ENCODE data around the gene KIFBP. TPM values are rescaled to one million over a fixed set of nuclear protein-coding genes. Genes with fewer than 3 reads are reported as not detected.

KIFBP gene
- total RNA-seq, 1 donor from 2014 or later = 43.2 TPM

DNA sequence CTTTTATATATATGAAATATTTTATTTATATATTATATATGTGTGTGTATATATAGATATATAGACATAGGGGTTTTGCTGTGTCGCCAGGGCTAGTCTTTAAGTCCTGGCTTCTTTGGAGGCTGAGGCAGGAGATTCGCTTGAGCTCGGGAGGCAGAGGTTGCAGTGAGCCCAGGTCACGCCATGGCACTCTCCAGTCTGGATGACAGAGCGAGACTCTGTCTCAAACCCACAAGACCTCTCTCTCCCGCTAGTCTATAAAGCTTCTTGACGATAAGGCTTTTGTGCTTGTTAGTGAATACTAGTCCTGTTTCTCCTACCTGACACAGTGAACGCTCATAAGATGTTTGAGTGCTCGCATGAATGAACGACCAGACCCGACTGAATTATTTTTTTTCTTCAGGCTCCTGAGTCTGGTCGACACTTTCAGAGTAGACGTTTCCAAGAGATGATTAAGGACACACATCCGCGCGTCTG lies 33.2 kb upstream of the KIFBP start:
- Mint-ChIP-seq H3K36me3 (ENCODE audit: low read depth) (peaks cover 5% of the 10 kb centered on the region), H3K9me3 (ENCODE audit: low read depth) (no peaks in the 10 kb centered on the region), H3K4me1 (ENCODE audit: low read depth) (peaks cover 29% of the 10 kb centered on the region), H3K27ac (ENCODE audit: unreplicated experiment) (peak overlapping the region; percentile 98), H3K27me3 (ENCODE audit: low read depth) (no peaks in the 10 kb centered on the region), H3K4me3 (ENCODE audit: unreplicated experiment) (peak overlapping the region; percentile 92)
- TF ChIP-seq, protein P1, sequence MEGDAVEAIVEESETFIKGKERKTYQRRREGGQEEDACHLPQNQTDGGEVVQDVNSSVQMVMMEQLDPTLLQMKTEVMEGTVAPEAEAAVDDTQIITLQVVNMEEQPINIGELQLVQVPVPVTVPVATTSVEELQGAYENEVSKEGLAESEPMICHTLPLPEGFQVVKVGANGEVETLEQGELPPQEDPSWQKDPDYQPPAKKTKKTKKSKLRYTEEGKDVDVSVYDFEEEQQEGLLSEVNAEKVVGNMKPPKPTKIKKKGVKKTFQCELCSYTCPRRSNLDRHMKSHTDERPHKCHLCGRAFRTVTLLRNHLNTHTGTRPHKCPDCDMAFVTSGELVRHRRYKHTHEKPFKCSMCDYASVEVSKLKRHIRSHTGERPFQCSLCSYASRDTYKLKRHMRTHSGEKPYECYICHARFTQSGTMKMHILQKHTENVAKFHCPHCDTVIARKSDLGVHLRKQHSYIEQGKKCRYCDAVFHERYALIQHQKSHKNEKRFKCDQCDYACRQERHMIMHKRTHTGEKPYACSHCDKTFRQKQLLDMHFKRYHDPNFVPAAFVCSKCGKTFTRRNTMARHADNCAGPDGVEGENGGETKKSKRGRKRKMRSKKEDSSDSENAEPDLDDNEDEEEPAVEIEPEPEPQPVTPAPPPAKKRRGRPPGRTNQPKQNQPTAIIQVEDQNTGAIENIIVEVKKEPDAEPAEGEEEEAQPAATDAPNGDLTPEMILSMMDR (IDR thresholded peaks at IDR 0.05) = no peak
- DNase-seq (ENCODE audit: low spot score) = no peak

DNA sequence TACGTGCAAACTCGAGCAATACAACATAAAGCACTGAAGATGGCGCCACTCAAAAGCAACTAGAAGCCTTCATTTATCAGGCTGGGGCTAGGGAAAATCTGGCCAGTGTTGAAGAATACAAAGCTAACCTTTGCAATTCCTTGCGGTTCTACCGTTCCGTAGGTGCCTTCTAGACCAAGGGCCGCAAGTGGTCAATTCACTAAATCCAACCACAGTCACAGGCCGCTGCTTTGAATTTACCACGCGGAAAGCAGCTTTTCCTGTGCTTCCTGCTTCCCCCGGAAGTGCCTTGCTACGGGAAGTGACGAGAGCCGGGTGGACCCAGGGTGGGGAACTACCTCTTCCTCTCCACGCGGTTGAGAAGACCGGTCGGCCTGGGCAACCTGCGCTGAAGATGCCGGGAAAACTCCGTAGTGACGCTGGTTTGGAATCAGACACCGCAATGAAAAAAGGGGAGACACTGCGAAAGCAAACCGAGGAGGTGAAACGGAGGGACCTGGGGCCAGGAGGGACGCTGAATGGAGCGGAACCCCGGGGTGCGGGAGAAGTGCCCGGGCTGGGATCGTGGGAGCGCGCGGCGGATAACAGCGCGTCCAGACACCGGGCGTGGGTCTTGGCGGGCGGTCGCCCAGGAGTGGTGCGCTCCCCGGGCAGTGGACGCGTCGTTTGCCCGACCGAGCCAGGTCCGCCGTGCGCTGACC lies 32.6 kb upstream of the KIFBP start, which contains the start of gene DDX21:
DDX21 (plus strand) TSS at position 339 of the 701 bp plus-strand sequence; CDS start at position 395, 56 bp downstream.
- Mint-ChIP-seq H3K27me3 (ENCODE audit: low read depth) (no peaks in the 10 kb centered on the region), H3K4me3 (ENCODE audit: unreplicated experiment) (peak within 1 kb of the TSS; percentile 92), H3K27ac (ENCODE audit: unreplicated experiment) (peak within 1 kb of the TSS; percentile 98), H3K36me3 (ENCODE audit: low read depth) (peaks cover 5% of the 10 kb centered on the region), H3K4me1 (ENCODE audit: low read depth) (peaks cover 29% of the 10 kb centered on the region), H3K9me3 (ENCODE audit: low read depth) (no peaks in the 10 kb centered on the region)
- DNase-seq (ENCODE audit: low spot score) = peak; percentile 94
- TF ChIP-seq, protein P1 (IDR thresholded peaks at IDR 0.05) = peak; percentile 91

DNA sequence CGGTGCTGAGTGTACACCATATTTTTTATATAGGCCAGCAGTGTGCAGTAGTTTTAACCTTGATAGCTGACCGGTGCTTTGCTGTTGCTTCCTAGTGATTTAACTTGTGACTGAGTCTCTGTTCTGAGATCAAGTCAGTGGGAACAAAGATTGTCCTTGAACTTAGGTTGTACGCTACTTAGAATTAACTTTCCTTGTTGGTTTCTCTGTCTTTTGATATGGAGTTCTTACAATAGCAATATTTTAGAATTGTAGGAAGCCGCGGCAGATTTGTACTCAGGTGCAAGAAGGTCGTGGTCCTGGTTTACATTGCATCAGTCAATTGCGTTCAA lies 31.4 kb upstream of the KIFBP start:
- Mint-ChIP-seq H3K27ac (ENCODE audit: unreplicated experiment) (peak overlapping the region; percentile 98), H3K27me3 (ENCODE audit: low read depth) (no peaks in the 10 kb centered on the region), H3K4me3 (ENCODE audit: unreplicated experiment) (peak overlapping the region; percentile 92), H3K36me3 (ENCODE audit: low read depth) (peaks cover 9% of the 10 kb centered on the region), H3K9me3 (ENCODE audit: low read depth) (no peaks in the 10 kb centered on the region), H3K4me1 (ENCODE audit: low read depth) (peaks cover 29% of the 10 kb centered on the region)
- DNase-seq (ENCODE audit: low spot score) = no peak
- TF ChIP-seq, protein P1 (IDR thresholded peaks at IDR 0.05) = no peak

DNA sequence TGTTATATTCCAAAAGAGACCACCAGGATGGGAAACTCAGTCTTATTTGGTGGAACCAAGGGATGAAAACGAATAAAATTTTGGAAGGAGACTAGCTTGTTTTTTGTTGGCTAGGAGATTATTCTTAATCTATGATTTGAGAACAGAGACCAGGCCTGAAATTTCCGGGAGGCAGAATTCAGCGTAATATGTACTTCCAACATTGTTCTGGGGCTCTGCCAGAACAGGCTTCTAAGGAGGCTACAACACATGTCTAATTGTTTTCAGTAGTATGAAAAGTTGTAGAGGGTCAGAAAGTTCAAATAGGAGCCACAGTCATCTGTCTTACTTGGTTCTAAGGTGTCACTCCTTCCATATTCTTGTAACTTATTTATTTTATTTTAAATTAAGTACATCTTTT lies 30.9 kb upstream of the KIFBP start:
- H3K4me3 Mint-ChIP-seq (ENCODE audit: unreplicated experiment) = peak overlapping the region; percentile 92
- TF ChIP-seq, protein P1 (IDR thresholded peaks at IDR 0.05) = peak; percentile 33
- no peak for DNase-seq (ENCODE audit: low spot score)
- no peaks in the 10 kb centered on the region for H3K27me3 Mint-ChIP-seq (ENCODE audit: low read depth)
- H3K36me3 Mint-ChIP-seq (ENCODE audit: low read depth) = peaks cover 11% of the 10 kb centered on the region
- H3K9me3 Mint-ChIP-seq (ENCODE audit: low read depth) = no peaks in the 10 kb centered on the region
- peaks cover 29% of the 10 kb centered on the region for H3K4me1 Mint-ChIP-seq (ENCODE audit: low read depth)
- peak overlapping the region; percentile 98 for H3K27ac Mint-ChIP-seq (ENCODE audit: unreplicated experiment)

GRCh38 chr10:68959695-68960527 lies 28.7 kb upstream of the KIFBP start:
- DNase-seq (ENCODE audit: low spot score) = no peak
- peaks cover 26% of the 10 kb centered on the region for H3K4me1 Mint-ChIP-seq (ENCODE audit: low read depth)
- no peaks in the 10 kb centered on the region for H3K9me3 Mint-ChIP-seq (ENCODE audit: low read depth)
- peak overlapping the region; percentile 29 for H3K27ac Mint-ChIP-seq (ENCODE audit: unreplicated experiment)
- peaks cover 20% of the 10 kb centered on the region for H3K36me3 Mint-ChIP-seq (ENCODE audit: low read depth)
- H3K27me3 Mint-ChIP-seq (ENCODE audit: low read depth) = no peaks in the 10 kb centered on the region
- H3K4me3 Mint-ChIP-seq (ENCODE audit: unreplicated experiment) = no peak overlapping the region
- TF ChIP-seq, protein P1 (IDR thresholded peaks at IDR 0.05) = no peak
